OCI-LY1 (cell line): ENCODE measurements around the gene RNF41.

ENCODE experiments used
- EZH2 ChIP-seq: fragments of 200-600 bp; sonication (generic), shearing (Covaris generic); IDR thresholded peaks from 2 replicates; pipeline ENCODE4 v1.8.0; 2017; ENCODE audit warnings: borderline replicate concordance, mixed run types, mild to moderate bottlenecking, antibody characterized with exemption, low read length, moderate library complexity, mixed read lengths
- TF ChIP-seq, protein P1 (sequence below): fragments of 200-600 bp; sonication (generic), shearing (Covaris generic); IDR thresholded peaks from 2 replicates; pipeline ENCODE4 v1.5.1; 2017; ENCODE audit warnings: mild to moderate bottlenecking, antibody characterized with exemption, low read length, moderate library complexity, mixed read lengths

DNA sequence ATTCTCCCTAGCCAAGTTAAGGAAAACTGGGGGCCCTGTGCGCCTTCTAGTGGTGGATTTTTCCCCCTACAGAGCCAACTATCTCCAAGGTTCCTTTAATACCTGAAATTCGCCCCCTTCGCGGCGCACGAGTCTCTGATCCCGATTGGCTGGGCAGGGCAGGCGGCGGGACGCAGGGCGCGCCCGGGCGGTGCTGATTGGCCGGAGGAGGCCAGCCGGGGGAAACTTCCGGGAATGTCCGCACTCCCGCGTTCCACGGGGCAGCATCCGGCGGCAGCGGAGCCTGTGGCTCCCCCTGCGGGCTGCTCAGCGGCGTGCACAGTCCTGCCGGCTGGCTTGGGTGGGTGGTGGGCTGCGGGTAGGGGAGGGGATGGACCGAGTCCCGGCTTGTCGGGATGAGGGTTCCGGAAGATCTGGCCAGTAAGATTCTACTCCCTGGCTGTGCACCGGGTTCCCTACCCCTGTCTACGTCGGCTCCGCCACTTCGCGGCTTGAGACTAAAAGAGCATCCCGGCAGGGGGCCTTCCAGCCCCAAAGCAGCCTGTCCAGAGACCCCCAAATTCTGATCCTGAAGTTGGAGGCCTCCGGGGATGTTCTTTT is 2.5 kb upstream of the RNF41 start, which contains the start of gene NABP2:
- TF ChIP-seq, protein P1, sequence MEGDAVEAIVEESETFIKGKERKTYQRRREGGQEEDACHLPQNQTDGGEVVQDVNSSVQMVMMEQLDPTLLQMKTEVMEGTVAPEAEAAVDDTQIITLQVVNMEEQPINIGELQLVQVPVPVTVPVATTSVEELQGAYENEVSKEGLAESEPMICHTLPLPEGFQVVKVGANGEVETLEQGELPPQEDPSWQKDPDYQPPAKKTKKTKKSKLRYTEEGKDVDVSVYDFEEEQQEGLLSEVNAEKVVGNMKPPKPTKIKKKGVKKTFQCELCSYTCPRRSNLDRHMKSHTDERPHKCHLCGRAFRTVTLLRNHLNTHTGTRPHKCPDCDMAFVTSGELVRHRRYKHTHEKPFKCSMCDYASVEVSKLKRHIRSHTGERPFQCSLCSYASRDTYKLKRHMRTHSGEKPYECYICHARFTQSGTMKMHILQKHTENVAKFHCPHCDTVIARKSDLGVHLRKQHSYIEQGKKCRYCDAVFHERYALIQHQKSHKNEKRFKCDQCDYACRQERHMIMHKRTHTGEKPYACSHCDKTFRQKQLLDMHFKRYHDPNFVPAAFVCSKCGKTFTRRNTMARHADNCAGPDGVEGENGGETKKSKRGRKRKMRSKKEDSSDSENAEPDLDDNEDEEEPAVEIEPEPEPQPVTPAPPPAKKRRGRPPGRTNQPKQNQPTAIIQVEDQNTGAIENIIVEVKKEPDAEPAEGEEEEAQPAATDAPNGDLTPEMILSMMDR: peak; percentile 91
- TF ChIP-seq EZH2: no peak
